A549 (cell line): Measurements from ENCODE around the gene ZXDC. TPM values are rescaled to one million over a fixed set of nuclear protein-coding genes. Genes with fewer than 3 reads are reported as not detected.

Experiments
- ATAC-seq, 2 experiments: fragments of 200-7000 bp in 1 of 2; fragments of >200 bp in 1 of 2; cut with Nextera tagmentation in 1 of 2; cut with Tn5 transposase in 1 of 2; 3 replicates each; pipeline versions ENCODE4 v1.8.0 to v1.9.1; 2018 to 2020; ENCODE audit warnings: mild to moderate bottlenecking in 1 of 2, moderate library complexity in 1 of 2
- CTCF ChIA-PET: fragments of 300-600 bp; sonication (Branson Sonifier 250); formaldehyde crosslinking; extraction: SDS; loops from one replicate; lab custom pipeline; 2021; ENCODE audit warnings: antibody characterized with exemption, inconsistent platforms; lab: Yijun Ruan, JAX
- POLR2A ChIA-PET: fragments of 350-600 bp; formaldehyde crosslinking; extraction: SDS; loops from one replicate; lab custom pipeline; 2021; ENCODE audit warnings: antibody characterized with exemption, inconsistent platforms; lab: Yijun Ruan, JAX
- DNase-seq, 2 experiments: peaks; one replicate each; pipeline versions ENCODE4 v3.0.0 to v3.0.0-alpha.2; 2011 to 2016; ENCODE audit warnings: low read depth in 1 of 2, low spot score in 1 of 2
- FAIRE-seq: peaks from 2 replicates; lab custom pipeline; 2011; peaks lifted over from hg19 to GRCh38; lab: Jason Lieb, UNC
- H3K27ac ChIP-seq, 2 experiments: fragments of >200 bp; sonication (Bioruptor Twin); formaldehyde crosslinking; 3 replicates each; pipeline ENCODE4 v1.5.1; 2016 to 2017
- H3K4me1 ChIP-seq: fragments of >200 bp; sonication (Bioruptor Twin); formaldehyde crosslinking; 3 replicates; pipeline ENCODE4 v1.6.1; 2016
- H3K4me2 ChIP-seq: fragments of >200 bp; sonication (Bioruptor Twin); formaldehyde crosslinking; 3 replicates; pipeline ENCODE4 v1.6.1; 2016
- H3K4me3 ChIP-seq: fragments of >200 bp; sonication (Bioruptor Twin); formaldehyde crosslinking; 3 replicates; pipeline ENCODE4 v1.5.1; 2016
- H3K9me3 ChIP-seq: fragments of >200 bp; sonication (Bioruptor Twin); formaldehyde crosslinking; 3 replicates; pipeline ENCODE4 v1.6.1; 2016
- CBX8 ChIP-seq: fragments of 200-600 bp; sonication (generic); IDR thresholded peaks from 2 replicates; pipeline ENCODE4 v1.6.1; 2016
- CHD4 ChIP-seq: fragments of 200-600 bp; sonication (generic); IDR thresholded peaks from 2 replicates; pipeline ENCODE4 v1.6.1; 2016; ENCODE audit warnings: antibody characterized with exemption, mild to moderate bottlenecking, borderline replicate concordance
- EHF ChIP-seq: fragments of 250-450 bp; sonication (Bioruptor Pico); IDR thresholded peaks from 2 replicates; pipeline ENCODE4 v1.5.0; 2020; ENCODE audit warnings: mild to moderate bottlenecking
- ESRRA ChIP-seq: fragments of 150-350 bp; IDR thresholded peaks from 2 replicates; pipeline ENCODE4 v1.6.1; 2014; ENCODE audit warnings: mild to moderate bottlenecking, low read length, borderline replicate concordance
- FOSL2 ChIP-seq, 2 experiments: fragments of 450-650 bp in 1 of 2; fragments of >200 bp in 1 of 2; sonication (Bioruptor Twin) in 1 of 2; formaldehyde crosslinking; IDR thresholded peaks; 2 replicates each; pipeline versions ENCODE4 v1.5.0 to v1.6.1; 2016 to 2020; ENCODE audit warnings: mild to moderate bottlenecking in 1 of 2, moderate library complexity in 1 of 2
- HOXA7 ChIP-seq: fragments of 250-450 bp; sonication (Bioruptor Pico); IDR thresholded peaks from 2 replicates; pipeline ENCODE4 v1.5.0; 2020; ENCODE audit warnings: mild to moderate bottlenecking, moderate library complexity
- HOXB5 ChIP-seq: fragments of 250-450 bp; sonication (Bioruptor Pico); IDR thresholded peaks from 2 replicates; pipeline ENCODE4 v1.5.0; 2020; ENCODE audit warnings: mild to moderate bottlenecking, moderate library complexity
- JUN ChIP-seq, 2 experiments: fragments of >200 bp; sonication (Bioruptor Twin); formaldehyde crosslinking; IDR thresholded peaks; 2 replicates in 1 of 2; 3 replicates in 1 of 2; pipeline ENCODE4 v1.6.1; 2016 to 2017
- JUNB ChIP-seq: fragments of >200 bp; sonication (Bioruptor Twin); formaldehyde crosslinking; IDR thresholded peaks from 2 replicates; pipeline ENCODE4 v1.6.1; 2016
- KDM5A ChIP-seq: fragments of 200-600 bp; sonication (generic); IDR thresholded peaks from 2 replicates; pipeline ENCODE4 v1.6.1; 2016; ENCODE audit warnings: antibody characterized with exemption, mild to moderate bottlenecking
- MAX ChIP-seq: IDR thresholded peaks from 2 replicates; pipeline ENCODE4 v1.6.1; 2012
- NR3C1 ChIP-seq: fragments of >200 bp; sonication (Bioruptor Twin); formaldehyde crosslinking; IDR thresholded peaks from 3 replicates; pipeline ENCODE4 v1.6.1; 2017
- RARB ChIP-seq: fragments of 250-450 bp; sonication (Bioruptor Pico); IDR thresholded peaks from 2 replicates; pipeline ENCODE4 v1.8.0; 2021; ENCODE audit warnings: mild to moderate bottlenecking, moderate library complexity
- RNF2 ChIP-seq: fragments of 200-600 bp; sonication (generic); IDR thresholded peaks from 2 replicates; pipeline ENCODE4 v1.6.1; 2016; ENCODE audit warnings: low read depth, mild to moderate bottlenecking, antibody characterized with exemption, moderate library complexity, borderline replicate concordance
- SREBF2 ChIP-seq: fragments of 450-650 bp; IDR thresholded peaks from 2 replicates; pipeline ENCODE4 v1.6.1; 2014; ENCODE audit warnings: mild to moderate bottlenecking, moderate library complexity
- TFCP2L1 ChIP-seq: fragments of 250-450 bp; sonication (Bioruptor Pico); IDR thresholded peaks from 2 replicates; pipeline ENCODE4 v1.5.0; 2021; ENCODE audit warnings: mild to moderate bottlenecking
- ZFP36 ChIP-seq: fragments of 450-650 bp; IDR thresholded peaks from 2 replicates; pipeline ENCODE4 v1.6.1; 2014; ENCODE audit warnings: borderline replicate concordance; ENCODE audit not compliant: partially characterized antibody
- ZNF302 ChIP-seq: fragments of 250-450 bp; sonication (Bioruptor Pico); IDR thresholded peaks from 2 replicates; pipeline ENCODE4 v1.9.0; 2021; ENCODE audit warnings: inconsistent platforms, mild to moderate bottlenecking, moderate library complexity
- WGBS: methylation state at CpG from one replicate; pipeline ENCODE4 v1.1.6; 2017; ENCODE audit errors: missing lambda C conversion rate; 5-methylcytosine and 5-hydroxymethylcytosine counted together
- polyA plus RNA-seq, 4 experiments: library from polyadenylated mRNA; depleted of rRNA in 3 of 4; stranded (reverse); fragments of >200 nt; fragmentation: RNase III in 1 of 4; extraction: RNeasy Plus Mini Kit Qiagen cat#74134 plus additional on column Dnase treatment in 1 of 4; gene quantifications; 2 replicates in 3 of 4; 3 replicates in 1 of 4; pipeline ENCODE4 v1.2.3, GENCODE V29; 2011 to 2017
- TF ChIP-seq, protein P1 (sequence below): fragments of 250-450 bp; sonication (Bioruptor Pico); IDR thresholded peaks from 2 replicates; pipeline ENCODE4 v1.5.0; 2020; ENCODE audit warnings: low read depth, mild to moderate bottlenecking, moderate library complexity
- TF ChIP-seq, protein P2 (sequence below): IDR thresholded peaks from 2 replicates; pipeline ENCODE4 v1.6.1; 2012; ENCODE audit warnings: low read depth, borderline replicate concordance
- TF ChIP-seq, protein P3 (sequence below): fragments of 200-600 bp; sonication (generic); IDR thresholded peaks from 2 replicates; pipeline ENCODE4 v1.6.1; 2016; ENCODE audit warnings: antibody characterized with exemption, mild to moderate bottlenecking, moderate library complexity

ZXDC gene
- polyA plus RNA-seq, 2 of the 4 experiments (the other 2 are of a cell fraction), result 6.0 to 8.5 TPM

DNA sequence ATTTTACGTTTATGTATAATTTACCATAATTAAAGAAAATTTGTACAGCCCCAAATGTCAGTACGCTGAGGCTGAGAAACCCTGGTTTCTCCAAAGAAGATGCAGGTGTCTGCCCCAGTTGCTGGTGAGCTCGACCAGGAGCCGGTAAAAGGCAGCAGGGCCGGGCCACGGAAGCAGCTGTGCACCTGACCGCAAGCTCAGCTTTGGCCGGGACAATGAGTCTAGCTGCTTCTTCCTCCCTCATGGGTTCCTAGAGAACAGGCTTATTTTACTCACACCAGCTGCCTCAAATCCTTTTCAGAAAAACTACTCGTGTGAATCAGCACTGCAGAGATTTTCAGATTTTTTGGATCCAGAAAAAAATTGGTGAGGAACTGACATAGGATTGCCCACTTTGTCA is 18.0 kb upstream of the ZXDC start (continued):
- TF ChIP-seq JUN (IDR thresholded peaks at IDR 0.05), result no peak

- FAIRE-seq (no peak), ATAC-seq (no peak), DNase-seq (no peak)
- TF ChIP-seq EHF (CRISPR knock-in tag) (no peak), ZNF302 (CRISPR knock-in tag) (no peak), TFCP2L1 (CRISPR knock-in tag) (no peak), FOSL2 (IDR thresholded peaks at IDR 0.05) (no peak), FOSL2 (CRISPR knock-in tag; IDR thresholded peaks at IDR 0.05) (no peak), CBX8 (no peak), RARB (CRISPR knock-in tag) (no peak), HOXB5 (CRISPR knock-in tag) (no peak), CHD4 (no peak), KDM5A (no peak), RNF2 (no peak), SREBF2 (no peak), NR3C1 (no peak), MAX (no peak), JUNB (no peak), ZFP36 (no peak), HOXA7 (CRISPR knock-in tag) (no peak), ESRRA (no peak)
- TF ChIP-seq, protein P1, sequence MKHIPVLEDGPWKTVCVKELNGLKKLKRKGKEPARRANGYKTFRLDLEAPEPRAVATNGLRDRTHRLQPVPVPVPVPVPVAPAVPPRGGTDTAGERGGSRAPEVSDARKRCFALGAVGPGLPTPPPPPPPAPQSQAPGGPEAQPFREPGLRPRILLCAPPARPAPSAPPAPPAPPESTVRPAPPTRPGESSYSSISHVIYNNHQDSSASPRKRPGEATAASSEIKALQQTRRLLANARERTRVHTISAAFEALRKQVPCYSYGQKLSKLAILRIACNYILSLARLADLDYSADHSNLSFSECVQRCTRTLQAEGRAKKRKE, result no peak
- TF ChIP-seq, protein P2, sequence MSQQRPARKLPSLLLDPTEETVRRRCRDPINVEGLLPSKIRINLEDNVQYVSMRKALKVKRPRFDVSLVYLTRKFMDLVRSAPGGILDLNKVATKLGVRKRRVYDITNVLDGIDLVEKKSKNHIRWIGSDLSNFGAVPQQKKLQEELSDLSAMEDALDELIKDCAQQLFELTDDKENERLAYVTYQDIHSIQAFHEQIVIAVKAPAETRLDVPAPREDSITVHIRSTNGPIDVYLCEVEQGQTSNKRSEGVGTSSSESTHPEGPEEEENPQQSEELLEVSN, result no peak
- TF ChIP-seq, protein P3, sequence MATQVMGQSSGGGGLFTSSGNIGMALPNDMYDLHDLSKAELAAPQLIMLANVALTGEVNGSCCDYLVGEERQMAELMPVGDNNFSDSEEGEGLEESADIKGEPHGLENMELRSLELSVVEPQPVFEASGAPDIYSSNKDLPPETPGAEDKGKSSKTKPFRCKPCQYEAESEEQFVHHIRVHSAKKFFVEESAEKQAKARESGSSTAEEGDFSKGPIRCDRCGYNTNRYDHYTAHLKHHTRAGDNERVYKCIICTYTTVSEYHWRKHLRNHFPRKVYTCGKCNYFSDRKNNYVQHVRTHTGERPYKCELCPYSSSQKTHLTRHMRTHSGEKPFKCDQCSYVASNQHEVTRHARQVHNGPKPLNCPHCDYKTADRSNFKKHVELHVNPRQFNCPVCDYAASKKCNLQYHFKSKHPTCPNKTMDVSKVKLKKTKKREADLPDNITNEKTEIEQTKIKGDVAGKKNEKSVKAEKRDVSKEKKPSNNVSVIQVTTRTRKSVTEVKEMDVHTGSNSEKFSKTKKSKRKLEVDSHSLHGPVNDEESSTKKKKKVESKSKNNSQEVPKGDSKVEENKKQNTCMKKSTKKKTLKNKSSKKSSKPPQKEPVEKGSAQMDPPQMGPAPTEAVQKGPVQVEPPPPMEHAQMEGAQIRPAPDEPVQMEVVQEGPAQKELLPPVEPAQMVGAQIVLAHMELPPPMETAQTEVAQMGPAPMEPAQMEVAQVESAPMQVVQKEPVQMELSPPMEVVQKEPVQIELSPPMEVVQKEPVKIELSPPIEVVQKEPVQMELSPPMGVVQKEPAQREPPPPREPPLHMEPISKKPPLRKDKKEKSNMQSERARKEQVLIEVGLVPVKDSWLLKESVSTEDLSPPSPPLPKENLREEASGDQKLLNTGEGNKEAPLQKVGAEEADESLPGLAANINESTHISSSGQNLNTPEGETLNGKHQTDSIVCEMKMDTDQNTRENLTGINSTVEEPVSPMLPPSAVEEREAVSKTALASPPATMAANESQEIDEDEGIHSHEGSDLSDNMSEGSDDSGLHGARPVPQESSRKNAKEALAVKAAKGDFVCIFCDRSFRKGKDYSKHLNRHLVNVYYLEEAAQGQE, result no peak
- Histone ChIP-seq H3K4me3 (no peak overlapping the region), H3K9me3 (no peaks in the 10 kb centered on the region), H3K4me1 (no peaks in the 10 kb centered on the region), H3K4me2 (no peak overlapping the region), H3K27ac (no peak overlapping the region)
- ChIA-PET POLR2A (no interaction called here), CTCF (interaction anchor here (1.0 to 1.5 kb wide), 3 partner anchors 17 to 35 kb away, joined by 3 to 4 read pairs (median 3); no protein-coding TSS in a partner anchor)
- 56% methylated on average over 13 of the region's 14 CpGs for whole genome bisulfite sequencing
Observed at GRCh38 chr3:126493051-126493450, 17.4 kb upstream of the ZXDC start.
